HepG2 (cell line): ENCODE measurements around the gene ITIH1. TPM values are rescaled to one million over a fixed set of nuclear protein-coding genes. Genes with fewer than 3 reads are reported as not detected.

Experiments used
- ATAC-seq: fragments of 200-7000 bp; cut with Tn5 transposase; 3 replicates; pipeline ENCODE4 v1.9.1; 2020; ENCODE audit warnings: mild to moderate bottlenecking, moderate library complexity
- BruUV-seq: library from RNA; stranded (reverse); fragments of 400-500 nt; replicated peaks from 2 replicates; lab custom pipeline; 2021; lab: Mats Ljungman, UMichigan
- CTCF ChIA-PET: fragments of 300-600 bp; formaldehyde crosslinking; extraction: SDS; loops from one replicate; lab custom pipeline; 2021; ENCODE audit warnings: low total read pairs, inconsistent platforms, low intra/inter-chr PET ratio; lab: Yijun Ruan, JAX
- POLR2A ChIA-PET: fragments of 350-600 bp; sonication (Branson Sonifier 250); formaldehyde crosslinking; loops from one replicate; lab custom pipeline; 2020; ENCODE audit warnings: antibody characterized with exemption, inconsistent platforms; lab: Yijun Ruan, JAX
- DNase-seq: peaks from one replicate; pipeline ENCODE4 v3.0.0-alpha.2; 2015; ENCODE audit warnings: low spot score
- FAIRE-seq: peaks from 3 replicates; lab custom pipeline; 2011; peaks lifted over from hg19 to GRCh38; lab: Jason Lieb, UNC
- H2AFZ ChIP-seq: one replicate; pipeline ENCODE4 v1.6.1; 2011; ENCODE audit warnings: low read length, inconsistent platforms
- H3K27ac ChIP-seq: fragments of 300-600 bp; 3 replicates; pipeline ENCODE4 v1.8.0; 2011; ENCODE audit warnings: mixed run types, mild to moderate bottlenecking, mixed read lengths, low read length, inconsistent platforms; ENCODE audit not compliant: insufficient read depth; ENCODE audit errors: extremely low read length
- H3K27me3 ChIP-seq, 2 experiments: fragments of 200-600 bp in 1 of 2; 2 replicates in 1 of 2; 3 replicates in 1 of 2; pipeline versions ENCODE4 v1.6.0 to v1.8.0; 2011; ENCODE audit warnings: low read length in 2 of 2, mild to moderate bottlenecking in 2 of 2, moderate library complexity in 2 of 2, inconsistent platforms in 1 of 2; ENCODE audit not compliant: insufficient read depth in 2 of 2, control insufficient read depth in 1 of 2
- H3K36me3 ChIP-seq, 2 experiments: fragments of 200-600 bp in 1 of 2; replicated peaks in 1 of 2; 2 replicates in 1 of 2; 3 replicates in 1 of 2; pipeline versions ENCODE4 v1.5.1 to v1.8.0; 2011; ENCODE audit warnings: low read length in 2 of 2, inconsistent platforms in 1 of 2; ENCODE audit not compliant: insufficient read depth in 2 of 2, control insufficient read depth in 1 of 2
- H3K4me1 ChIP-seq: 2 replicates; pipeline ENCODE4 v1.5.1; 2012; ENCODE audit warnings: low read length, inconsistent platforms; ENCODE audit not compliant: insufficient read depth
- H3K4me2 ChIP-seq: 2 replicates; pipeline ENCODE4 v1.6.0; 2011; ENCODE audit warnings: low read depth, low read length, inconsistent platforms
- H3K4me3 ChIP-seq, 3 experiments: fragments of 200-600 bp in 1 of 3; sonication (generic), shearing (Covaris generic) in 1 of 3; replicated peaks in 1 of 3; 2 replicates each; pipeline ENCODE4 v1.5.1; 2011 to 2016; ENCODE audit warnings: low read length in 3 of 3, inconsistent platforms in 2 of 3, low read depth in 2 of 3, mild to moderate bottlenecking in 2 of 3, control low read depth in 1 of 3, mixed read lengths in 1 of 3; ENCODE audit not compliant: insufficient read depth in 1 of 3
- H3K79me2 ChIP-seq: one replicate; pipeline ENCODE4 v1.6.1; 2011; ENCODE audit warnings: low read length, inconsistent platforms; ENCODE audit not compliant: insufficient read depth
- H3K9ac ChIP-seq: 2 replicates; pipeline ENCODE4 v1.6.0; 2011; ENCODE audit warnings: mild to moderate bottlenecking, low read depth, low read length, inconsistent platforms; ENCODE audit not compliant: insufficient read depth
- H3K9me3 ChIP-seq: 2 replicates; pipeline ENCODE4 v1.5.1; 2012; ENCODE audit warnings: mild to moderate bottlenecking, low read length
- H4K20me1 ChIP-seq: 2 replicates; pipeline ENCODE4 v1.6.0; 2011; ENCODE audit warnings: inconsistent platforms, mild to moderate bottlenecking, low read length, moderate library complexity; ENCODE audit not compliant: insufficient read depth
- BCLAF1 ChIP-seq: fragments of 450-650 bp; IDR thresholded peaks from 2 replicates; pipeline ENCODE4 v1.6.1; 2017; ENCODE audit warnings: mild to moderate bottlenecking
- CREBL2 ChIP-seq: sonication (generic); formaldehyde crosslinking; IDR thresholded peaks from 2 replicates; pipeline ENCODE4 v1.8.1; 2023; ENCODE audit warnings: missing genetic modification reagents, mild to moderate bottlenecking, borderline replicate concordance
- HIVEP1 ChIP-seq: sonication (generic); formaldehyde crosslinking; IDR thresholded peaks from 2 replicates; pipeline ENCODE4 v1.4.0; 2020; ENCODE audit warnings: mild to moderate bottlenecking, missing genetic modification reagents
- HMG20A ChIP-seq: IDR thresholded peaks from 2 replicates; pipeline ENCODE4 v1.6.1; 2016; ENCODE audit warnings: borderline replicate concordance
- HMGXB4 ChIP-seq, 2 experiments: sonication (generic) in 1 of 2; formaldehyde crosslinking in 1 of 2; IDR thresholded peaks; 2 replicates each; pipeline versions ENCODE4 v1.4.0 to v1.6.1; 2018 to 2020; ENCODE audit warnings: missing genetic modification reagents in 2 of 2, borderline replicate concordance in 1 of 2, low read depth in 1 of 2, mild to moderate bottlenecking in 1 of 2, missing biosample characterization in 1 of 2
- KAT8 ChIP-seq: IDR thresholded peaks from 2 replicates; pipeline ENCODE4 v1.6.1; 2016; ENCODE audit warnings: missing genetic modification reagents, missing compliant biosample characterization
- NR2F1 ChIP-seq, 2 experiments: fragments of 450-650 bp in 1 of 2; formaldehyde crosslinking in 1 of 2; IDR thresholded peaks; 2 replicates each; pipeline versions ENCODE4 v1.5.0 to v1.6.1; 2016 to 2020; ENCODE audit warnings: mild to moderate bottlenecking in 1 of 2, missing compliant biosample characterization in 1 of 2, missing genetic modification reagents in 1 of 2, moderate library complexity in 1 of 2
- SALL1 ChIP-seq: sonication (generic); formaldehyde crosslinking; IDR thresholded peaks from 2 replicates; pipeline ENCODE4 v1.8.0; 2022; ENCODE audit warnings: mild to moderate bottlenecking, missing genetic modification reagents
- SMC3 ChIP-seq: IDR thresholded peaks from 2 replicates; pipeline ENCODE4 v1.6.1; 2011; ENCODE audit warnings: low read length, improper control_type of control experiment
- SNAPC2 ChIP-seq: sonication (generic); formaldehyde crosslinking; IDR thresholded peaks from 2 replicates; pipeline ENCODE4 v1.8.1; 2022; ENCODE audit warnings: mild to moderate bottlenecking, missing genetic modification reagents
- TFAP4 ChIP-seq: sonication (generic); IDR thresholded peaks from 2 replicates; pipeline ENCODE4 v1.6.1; 2016; ENCODE audit warnings: low read depth, borderline replicate concordance
- WGBS: methylation state at CpG from one replicate; pipeline ENCODE4 v1.1.6; 2017; ENCODE audit warnings: low lambda C conversion rate; 5-methylcytosine and 5-hydroxymethylcytosine counted together
- in situ Hi-C: cut with HindIII; loops from 2 replicates; pipeline ENCODE4 v1.10.0; 2017; ENCODE audit warnings: low pct_unique_long_range_greater_than_20kb; ENCODE audit not compliant: extremely low pct_ligation_motif_present
- intact Hi-C: fragments of 100-400 bp; cut with micrococcal nuclease; formaldehyde crosslinking; loops from one replicate; pipeline ENCODE4 v1.10.0; 2022; ENCODE audit not compliant: unreplicated experiment
- polyA plus RNA-seq, 8 experiments: library from polyadenylated mRNA; depleted of rRNA in 3 of 8; stranded (reverse) in 7 of 8; unstranded in 1 of 8; fragments of >200 nt; fragmentation: Illumina TruSeq in 4 of 8; extraction: Trizol in 4 of 8; gene quantifications; 2 replicates each; pipeline versions ENCODE4 v1.2.1 to v1.2.3, GENCODE V29; 2011 to 2016; ENCODE audit warnings: low read depth in 4 of 8, missing spikeins in 1 of 8, mixed read lengths in 1 of 8; ENCODE audit not compliant: insufficient read depth in 1 of 8
- total RNA-seq, 5 experiments: library from RNA; depleted of rRNA; stranded (reverse); fragments of >200 nt; fragmentation: Illumina TruSeq; extraction: Trizol; gene quantifications; 2 replicates each; pipeline ENCODE4 v1.2.3, GENCODE V29; 2016; ENCODE audit warnings: low read depth in 1 of 5
- TF ChIP-seq, protein P1 (sequence below): sonication (generic); formaldehyde crosslinking; IDR thresholded peaks from 2 replicates; pipeline ENCODE4 v1.8.0; 2022; ENCODE audit warnings: mild to moderate bottlenecking, missing genetic modification reagents, moderate library complexity

The ITIH1 gene
- total and polyA plus RNA-seq, 2 of the 13 experiments (the other 11 are each of a cell fraction or from before 2014, with no cell fraction given): 12.3 to 19.6 TPM

GRCh38 chr3:52827866-52828376 lies 50.5 kb downstream of the ITIH1 start:
- peak; percentile 90 for DNase-seq
- Histone ChIP-seq H3K79me2 (no peaks in the 10 kb centered on the region), H3K4me1 (peaks cover 69% of the 10 kb centered on the region), H3K4me3 (peak overlapping the region in 1 of 3 experiments; percentile 41; a peak in 1 of 6 replicates), H3K36me3 (no peaks in the 10 kb centered on the region), H3K9ac (no peak overlapping the region), H3K27me3 (no peaks in the 10 kb centered on the region), H2AFZ (no peak overlapping the region), H4K20me1 (no peaks in the 10 kb centered on the region), H3K4me2 (peak overlapping the region; percentile 62), H3K27ac (no peak overlapping the region), H3K9me3 (no peaks in the 10 kb centered on the region)
- FAIRE-seq: peak; percentile 99
- ATAC-seq: peak; percentile 89
- no TSS peak for BruUV-seq
- 28% methylated on average over 7 of the region's 10 CpGs for WGBS
- intact Hi-C loops: loop anchor here (2.0 to 10.0 kb wide), 2 partner anchors 17 to 53 kb away; partner anchors contain the start of genes ITIH1 and NEK4
- CTCF ChIA-PET: interaction anchor here (1.1 kb wide), 1 partner anchor 24 kb away, joined by 3 read pairs; no protein-coding TSS in a partner anchor
- in situ Hi-C loops: no loop called here
- POLR2A ChIA-PET: interaction anchor here (1.1 to 1.3 kb wide), 2 partner anchors 16 to 34 kb away, joined by 3 to 7 read pairs; partner anchors contain the start of gene ITIH3
- TF ChIP-seq SMC3: peak; percentile 47; the same call in 1 of the 2 replicates
- TF ChIP-seq HMGXB4 (CRISPR knock-in tag; IDR thresholded peaks at IDR 0.05; ENCODE audit: borderline replicate concordance in 1 of 2, low read depth in 1 of 2): peak; percentile 33 to 56; a peak in 1 of 4 replicates
- peak; percentile 27; the same call in 1 of the 2 replicates for TF ChIP-seq SALL1 (CRISPR knock-in tag)
- TF ChIP-seq KAT8 (CRISPR knock-in tag): peak; percentile 22; the same call in 1 of the 2 replicates
- no peak for TF ChIP-seq HMG20A (CRISPR knock-in tag)
- TF ChIP-seq, protein P1, sequence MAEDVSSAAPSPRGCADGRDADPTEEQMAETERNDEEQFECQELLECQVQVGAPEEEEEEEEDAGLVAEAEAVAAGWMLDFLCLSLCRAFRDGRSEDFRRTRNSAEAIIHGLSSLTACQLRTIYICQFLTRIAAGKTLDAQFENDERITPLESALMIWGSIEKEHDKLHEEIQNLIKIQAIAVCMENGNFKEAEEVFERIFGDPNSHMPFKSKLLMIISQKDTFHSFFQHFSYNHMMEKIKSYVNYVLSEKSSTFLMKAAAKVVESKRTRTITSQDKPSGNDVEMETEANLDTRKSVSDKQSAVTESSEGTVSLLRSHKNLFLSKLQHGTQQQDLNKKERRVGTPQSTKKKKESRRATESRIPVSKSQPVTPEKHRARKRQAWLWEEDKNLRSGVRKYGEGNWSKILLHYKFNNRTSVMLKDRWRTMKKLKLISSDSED (CRISPR knock-in tag): no peak
- no peak for TF ChIP-seq BCLAF1
- no peak for TF ChIP-seq CREBL2 (CRISPR knock-in tag)
- peak; percentile 85; the same call in 1 of the 2 replicates for TF ChIP-seq TFAP4
- TF ChIP-seq HIVEP1 (CRISPR knock-in tag): no peak
- no peak for TF ChIP-seq NR2F1 (CRISPR knock-in tag; IDR thresholded peaks at IDR 0.05)
- TF ChIP-seq SNAPC2 (CRISPR knock-in tag): 0 out of 2 replicates have a peak, but pooled peaks have one; percentile 48
